Measurements from ENCODE around the gene PTPRN2. TPM values are rescaled to one million over a fixed set of nuclear protein-coding genes. Genes with fewer than 3 reads are reported as not detected.
"Not testable (repeated sequence)": the region's sequence is repeated elsewhere in the genome, so short reads cannot be mapped to it uniquely, and the experiment has no call there.

The PTPRN2 gene
- polyA plus RNA-seq, 4 donors, result 7.4 to 9.6 (median 8.8) TPM

DNA sequence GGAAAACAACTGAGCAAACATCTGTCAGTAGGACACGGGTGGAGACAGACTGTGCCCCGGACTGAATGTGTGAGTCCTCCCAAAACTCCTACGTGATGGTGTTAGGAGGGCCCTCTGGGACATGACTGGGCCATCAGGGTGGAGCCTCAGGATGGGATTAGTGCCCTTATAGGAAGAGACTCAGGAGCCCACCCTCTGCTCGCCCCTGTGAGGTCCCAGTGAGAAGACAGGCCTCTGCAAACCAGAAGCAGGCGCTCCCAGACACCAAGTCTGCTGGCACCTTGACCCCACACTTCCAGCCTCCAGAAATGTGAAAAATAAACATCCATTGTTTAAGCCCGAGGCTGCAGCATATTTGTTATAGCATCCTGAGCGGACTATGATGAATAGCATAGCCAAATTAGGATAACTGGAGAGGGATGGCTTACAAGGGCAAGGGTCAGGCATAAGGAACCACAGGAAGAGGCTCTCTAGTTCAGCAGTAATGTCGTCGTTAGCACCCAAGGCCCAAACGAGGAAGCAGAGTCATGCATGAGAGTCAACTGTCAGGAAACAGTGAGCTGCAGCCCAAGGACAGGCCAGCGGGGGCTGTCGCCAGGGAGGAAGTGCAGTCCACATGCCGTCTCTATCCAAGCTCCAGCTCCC, 50.6 kb downstream of the PTPRN2 start:
- no peak for DNase-seq (ENCODE audit: low read depth in 4 of 4, low spot score in 3 of 4)

- DNase-seq (ENCODE audit: low read depth in 4 of 4, low spot score in 3 of 4), result no peak
Measured at GRCh38 chr7:158535079-158535478, 52.5 kb downstream of the PTPRN2 start.

DNA sequence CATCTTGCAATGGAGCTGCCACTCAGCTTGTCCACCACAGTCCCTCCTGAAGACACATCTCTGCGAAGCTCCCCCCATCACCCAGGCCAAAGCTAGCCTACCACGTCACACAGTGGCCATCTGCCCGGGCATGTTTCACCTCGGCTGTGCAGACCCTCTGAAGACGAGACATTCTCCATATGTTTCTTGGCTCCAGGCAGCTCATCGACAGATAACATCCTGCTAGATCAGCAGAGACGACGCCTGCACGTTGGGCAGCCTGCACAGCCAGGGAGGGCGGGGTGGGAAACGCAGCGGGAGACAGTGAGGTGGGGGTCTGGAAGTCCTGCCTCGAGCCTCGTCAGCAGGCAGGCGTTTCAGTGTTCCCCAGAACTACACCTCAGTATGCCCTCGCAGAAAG, 53.0 kb downstream of the PTPRN2 start:
- no peak for DNase-seq (ENCODE audit: low read depth in 4 of 4, low spot score in 3 of 4)

DNA sequence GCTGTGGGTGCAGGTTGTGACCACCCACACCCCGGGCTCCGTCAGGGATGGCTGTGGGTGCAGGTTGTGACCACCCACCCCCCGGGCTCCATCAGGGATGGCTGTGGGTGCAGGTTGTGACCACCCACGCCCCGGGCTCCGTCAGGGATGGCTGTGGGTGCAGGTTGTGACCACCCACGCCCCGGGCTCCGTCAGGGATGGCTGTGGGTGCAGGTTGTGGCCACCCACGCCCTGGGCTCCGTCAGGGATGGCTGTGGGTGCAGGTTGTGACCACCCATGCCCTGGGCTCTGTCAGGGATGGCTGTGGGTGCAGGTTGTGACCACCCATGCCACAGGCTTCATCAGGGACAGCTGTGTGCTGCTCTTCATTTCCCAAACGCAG, 53.5 kb downstream of the PTPRN2 start:
- not testable (repeated sequence) for DNase-seq (ENCODE audit: low read depth in 4 of 4, low spot score in 3 of 4)

DNA sequence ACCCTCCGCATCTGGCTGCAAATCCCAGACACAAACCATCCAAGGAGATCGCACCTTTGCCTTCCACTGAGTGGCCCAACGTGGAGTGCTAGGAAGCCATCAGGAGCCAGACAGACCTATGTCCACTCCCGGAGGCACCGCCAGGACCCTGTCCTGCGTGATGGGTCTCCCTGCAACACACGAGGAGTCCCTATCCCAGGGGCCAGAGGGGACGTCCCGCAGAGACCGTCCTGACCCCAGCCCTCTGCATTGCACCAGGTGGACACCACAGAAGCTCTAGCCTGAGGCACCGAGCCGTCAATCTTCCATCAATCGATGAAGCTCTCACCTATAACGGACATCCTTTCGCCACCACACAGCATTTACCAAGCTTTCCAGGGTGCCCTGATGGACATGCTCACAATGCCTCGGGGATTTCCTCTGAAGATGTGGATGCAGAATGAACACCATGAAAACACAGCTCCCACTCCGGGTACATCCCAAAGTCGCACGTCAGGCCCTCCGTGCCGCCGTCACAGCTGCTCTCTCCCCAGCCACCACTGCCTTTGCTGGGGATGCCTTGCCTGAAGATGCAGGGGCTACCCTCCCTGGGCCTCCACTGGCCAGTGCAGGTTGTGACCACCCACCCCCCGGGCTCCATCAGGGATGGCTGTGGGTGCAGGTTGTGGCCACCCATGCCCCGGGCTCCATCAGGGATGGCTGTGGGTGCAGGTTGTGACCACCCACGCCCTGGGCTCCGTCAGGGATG, 54.1 kb downstream of the PTPRN2 start:
- DNase-seq (ENCODE audit: low read depth in 4 of 4, low spot score in 3 of 4), result no peak

GRCh38 chr7:158532093-158532627, 55.5 kb downstream of the PTPRN2 start:
- DNase-seq (ENCODE audit: low read depth in 4 of 4, low spot score in 3 of 4), result no peak

GRCh38 chr7:158531661-158532060, 56.0 kb downstream of the PTPRN2 start:
- no peak for DNase-seq (ENCODE audit: low read depth in 4 of 4, low spot score in 3 of 4)

DNA sequence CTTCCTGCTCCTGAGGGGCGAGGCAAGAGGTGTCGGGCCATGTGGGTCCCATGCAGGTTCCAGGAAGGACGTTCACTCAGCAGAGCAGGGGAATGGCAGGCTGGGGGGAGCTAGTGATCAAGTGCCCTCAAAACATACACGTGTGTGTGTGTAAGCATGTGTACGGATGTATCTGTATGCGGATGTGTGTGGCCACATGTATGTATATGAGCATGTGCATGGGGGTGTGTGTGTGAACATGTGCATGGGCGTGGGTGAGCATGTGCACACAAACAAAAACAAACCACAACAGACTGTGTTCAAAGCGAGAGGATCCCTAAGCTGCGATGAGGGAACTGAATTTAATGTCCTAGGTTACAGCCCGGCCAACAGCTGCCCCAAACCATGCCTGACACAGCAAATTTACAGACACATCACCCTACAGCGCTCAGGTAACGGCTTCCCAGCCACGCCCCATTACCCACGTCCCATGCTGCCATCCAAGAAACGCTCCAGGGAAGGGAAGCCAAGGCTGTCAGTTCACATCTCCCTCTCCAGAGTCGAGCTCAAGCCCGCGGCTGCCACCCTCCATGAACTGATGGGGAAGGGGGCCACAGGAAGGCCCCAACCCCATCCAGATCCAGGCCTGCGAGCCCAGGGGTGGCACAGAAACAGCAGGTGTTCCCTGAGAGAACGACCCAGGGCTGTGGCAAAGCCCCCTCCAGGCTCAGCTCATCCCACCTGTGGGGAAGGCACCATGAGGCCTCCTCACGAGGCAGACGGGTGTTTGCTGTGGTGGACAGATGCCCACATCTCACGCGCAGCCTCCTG, 56.6 kb downstream of the PTPRN2 start:
- no peak for DNase-seq (ENCODE audit: low read depth in 4 of 4, low spot score in 3 of 4)

DNA sequence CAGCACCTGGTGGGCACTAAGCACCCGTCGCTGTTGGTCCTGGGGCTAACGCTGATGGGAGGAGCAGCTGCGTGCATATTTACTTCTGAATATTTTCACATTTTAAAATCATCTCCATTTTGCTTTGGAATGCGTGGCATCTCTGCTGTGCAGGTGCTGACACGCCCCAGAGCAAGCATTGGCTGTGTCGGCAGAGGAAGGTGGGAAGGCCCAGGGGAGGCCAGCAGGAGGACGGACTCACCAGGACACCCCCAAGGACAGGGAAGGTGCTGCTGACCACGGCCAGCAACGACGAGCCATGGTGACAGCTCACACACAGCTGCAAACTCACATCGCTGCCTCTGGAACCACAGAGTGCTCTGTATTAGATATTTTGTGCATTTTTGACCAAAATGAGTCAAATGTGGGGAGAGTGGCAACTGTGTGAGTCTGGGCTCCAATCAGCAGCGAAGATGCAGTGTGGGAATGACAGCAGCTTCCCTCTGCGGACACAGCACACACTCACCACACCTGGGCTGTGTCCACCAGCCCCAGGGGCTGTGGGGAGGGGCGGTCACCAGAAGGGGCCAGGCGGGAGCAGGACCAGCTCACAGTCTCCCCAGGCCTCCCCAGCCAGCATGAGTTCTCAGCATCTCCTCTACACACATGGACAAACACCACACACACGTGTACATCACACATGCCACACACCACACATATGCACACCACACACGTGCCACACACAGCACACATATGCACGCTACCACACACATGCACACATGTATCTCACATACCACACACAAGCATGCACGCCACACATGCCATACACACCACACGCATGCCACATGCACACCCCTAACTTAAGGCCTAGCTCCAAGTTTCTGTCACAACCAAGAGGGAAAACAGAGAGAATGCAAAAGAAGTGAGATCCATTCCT, 58.2 kb downstream of the PTPRN2 start:
- DNase-seq (ENCODE audit: low read depth in 4 of 4, low spot score in 3 of 4), result no peak

DNA sequence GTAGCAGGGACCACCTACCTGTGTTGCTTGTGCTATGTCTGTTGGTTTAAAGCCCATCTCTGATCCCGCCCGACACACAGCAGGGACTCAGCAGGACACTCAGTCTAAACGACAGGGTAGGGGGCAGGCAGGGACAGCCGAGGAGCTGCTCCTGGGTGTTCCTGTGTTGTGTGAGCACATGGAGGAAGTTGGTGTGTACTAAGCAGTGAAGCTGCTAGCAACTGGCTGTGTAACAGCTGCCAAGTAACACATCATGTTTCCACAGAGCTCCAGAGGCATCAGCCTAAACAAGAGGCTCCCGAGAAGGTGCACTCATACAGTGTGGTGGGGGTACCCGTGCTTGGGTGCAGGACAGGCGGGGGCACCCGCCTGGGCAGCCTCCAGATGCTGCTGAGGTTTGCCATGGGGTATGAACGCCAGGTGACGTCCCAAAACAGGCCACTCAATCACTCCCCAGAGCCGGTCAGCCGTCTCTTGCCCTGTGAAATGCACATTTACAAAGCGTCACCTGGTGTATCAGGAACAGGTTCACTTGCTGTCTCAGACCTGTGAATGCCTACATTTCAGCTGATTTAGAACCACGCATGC, 59.6 kb downstream of the PTPRN2 start:
- DNase-seq (ENCODE audit: low read depth in 4 of 4, low spot score in 3 of 4), result no peak

- DNase-seq (ENCODE audit: low read depth in 4 of 4, low spot score in 3 of 4), result no peak
Measured at GRCh38 chr7:158527495-158527894, 60.1 kb downstream of the PTPRN2 start.

- no peak for DNase-seq (ENCODE audit: low read depth in 4 of 4, low spot score in 3 of 4)
Measured at GRCh38 chr7:158527038-158527437, 60.6 kb downstream of the PTPRN2 start.

DNA sequence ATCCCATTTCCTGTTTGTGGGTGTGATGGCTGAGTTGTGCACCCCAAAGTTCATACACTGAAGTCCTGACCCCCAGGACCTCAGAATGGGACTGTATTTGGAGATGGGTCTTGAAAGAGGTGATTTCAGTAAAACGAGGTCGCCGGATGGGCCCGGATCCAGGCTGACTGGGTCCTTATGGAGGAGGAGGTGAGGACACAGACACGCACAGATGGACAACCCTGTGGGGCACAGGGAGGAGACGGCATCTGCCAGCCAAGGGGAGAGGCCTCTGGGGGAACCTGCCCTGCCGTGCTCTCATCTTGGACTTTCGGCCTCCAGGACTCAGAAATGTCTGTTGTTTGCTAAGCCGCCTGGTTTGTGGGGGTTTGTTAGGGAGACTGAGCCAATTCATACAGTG, 61.1 kb downstream of the PTPRN2 start:
- DNase-seq (ENCODE audit: low read depth in 4 of 4, low spot score in 3 of 4), result no peak

GRCh38 chr7:158525648-158526484, 61.8 kb downstream of the PTPRN2 start:
- DNase-seq (ENCODE audit: low read depth in 4 of 4, low spot score in 3 of 4), result no peak

- no peak for DNase-seq (ENCODE audit: low read depth in 4 of 4, low spot score in 3 of 4)
Measured at GRCh38 chr7:158524749-158525635, 62.6 kb downstream of the PTPRN2 start.

GRCh38 chr7:158524286-158524685, 63.3 kb downstream of the PTPRN2 start:
- DNase-seq (ENCODE audit: low read depth in 4 of 4, low spot score in 3 of 4), result not testable (repeated sequence)

- DNase-seq (ENCODE audit: low read depth in 4 of 4, low spot score in 3 of 4), result not testable (repeated sequence)
Measured at GRCh38 chr7:158523877-158524276, 63.7 kb downstream of the PTPRN2 start.

Measured in right renal pelvis (tissue), 4 donors.